Measurements from ENCODE around the gene HRK. TPM values are rescaled to one million over a fixed set of nuclear protein-coding genes. Genes with fewer than 3 reads are reported as not detected.
A peak's percentile ranks its signal among the peaks of the same experiment; 100 is the strongest.
"Not testable (repeated sequence)": the region's sequence is repeated elsewhere in the genome, so short reads cannot be mapped to it uniquely, and the experiment has no call there.

HRK gene
- total RNA-seq, 2 donors from 2014 or later, result not detected

- peak in 1 of 2 donors; percentile 53 for ATAC-seq
- Mint-ChIP-seq H3K9me3 (no peaks in the 10 kb centered on the region), H3K27ac (peak overlapping the region; percentile 96 to 97), H3K36me3 (peaks cover 0 to 6% of the 10 kb centered on the region in 2 donors)
- DNase-seq (ENCODE audit: low spot score in 2 of 2), result peak; percentile 22 to 56
These were observed 62.8 kb downstream of the HRK start for GRCh38 chr12:116818341-116818856.

- H3K9me3 Mint-ChIP-seq; H3K36me3 Mint-ChIP-seq; DNase-seq (ENCODE audit: low spot score in 2 of 2); ATAC-seq: not testable (repeated sequence)
- H3K27ac Mint-ChIP-seq, result peak overlapping the region in 1 of 2 donors; percentile 44
These were observed 66.5 kb downstream of the HRK start for GRCh38 chr12:116814766-116815165.

GRCh38 chr12:116813271-116814041 lies 67.8 kb downstream of the HRK start:
- Mint-ChIP-seq H3K36me3 (peaks cover 0 to under 1% of the 10 kb centered on the region in 2 donors), H3K27ac (no peak overlapping the region), H3K9me3 (no peaks in the 10 kb centered on the region)
- ATAC-seq, result no peak
- DNase-seq (ENCODE audit: low spot score in 2 of 2), result no peak

GRCh38 chr12:116812238-116812637 lies 69.0 kb downstream of the HRK start:
- Mint-ChIP-seq H3K27ac (peak overlapping the region in 1 of 2 donors; percentile 24), H3K9me3 (no peaks in the 10 kb centered on the region), H3K36me3 (no peaks in the 10 kb centered on the region)
- ATAC-seq, result no peak
- no peak for DNase-seq (ENCODE audit: low spot score in 2 of 2)

- Mint-ChIP-seq H3K36me3 (no peaks in the 10 kb centered on the region), H3K27ac (peak overlapping the region in 1 of 2 donors; percentile 55), H3K9me3 (no peaks in the 10 kb centered on the region)
- ATAC-seq (no peak), DNase-seq (ENCODE audit: low spot score in 2 of 2) (no peak)
These were observed 72.8 kb downstream of the HRK start for GRCh38 chr12:116808113-116809105.

- Mint-ChIP-seq H3K36me3 (no peaks in the 10 kb centered on the region), H3K9me3 (no peaks in the 10 kb centered on the region), H3K27ac (no peak overlapping the region)
- no peak for DNase-seq (ENCODE audit: low spot score in 2 of 2)
- ATAC-seq, result no peak
These were observed 73.7 kb downstream of the HRK start for GRCh38 chr12:116807546-116807945.

- DNase-seq (ENCODE audit: low spot score in 2 of 2) (no peak), ATAC-seq (no peak)
- no peaks in the 10 kb centered on the region for H3K9me3 Mint-ChIP-seq
- no peak overlapping the region for H3K27ac Mint-ChIP-seq
- H3K36me3 Mint-ChIP-seq, result no peaks in the 10 kb centered on the region
These were observed 74.3 kb downstream of the HRK start for GRCh38 chr12:116806845-116807440.

Other genes with a start within 250 kb of the HRK start
- gene SPRING1, start 143.4 kb downstream of the HRK start, total RNA-seq, result 10 to 100 TPM; 20.2 to 32.4 TPM
- 10 to 100 TPM; 14.9 to 25.5 TPM for gene RNFT2, start 143.1 kb downstream of the HRK start, total RNA-seq
- 1 to 10 TPM; 3.1 to 7.4 TPM for gene FBXW8, start 29.5 kb upstream of the HRK start, total RNA-seq
- gene TESC, start 218.0 kb upstream of the HRK start, total RNA-seq, result 10 to 100 TPM in 1 of 2 donors, 1 to 10 TPM in 1; 9.0 to 22.7 TPM